Immature natural killer cell (primary cell): ENCODE results near the gene FES. TPM values are rescaled to one million over a fixed set of nuclear protein-coding genes. Genes with fewer than 3 reads are reported as not detected.
A peak's percentile ranks its signal among the peaks of the same experiment; 100 is the strongest.
"Not testable (repeated sequence)": the region's sequence is repeated elsewhere in the genome, so short reads cannot be mapped to it uniquely, and the experiment has no call there.

Source experiments
- DNase-seq, 3 donors: peaks; one replicate each; pipeline ENCODE4 v3.0.0; 2022; ENCODE audit warnings: mixed read lengths in 1 of 3
- H3K27ac Mint-ChIP-seq, 6 donors: one replicate each; pipeline ENCODE4 v1.8.0; 2020; ENCODE audit warnings: mixed read lengths in 6 of 6, mild to moderate bottlenecking in 5 of 6, inconsistent platforms in 4 of 6, moderate library complexity in 3 of 6
- H3K27me3 Mint-ChIP-seq, 3 donors: one replicate each; pipeline ENCODE4 v1.8.0; 2020 to 2021; ENCODE audit warnings: low read depth in 3 of 3, mild to moderate bottlenecking in 3 of 3, mixed read lengths in 3 of 3, moderate library complexity in 3 of 3, inconsistent platforms in 1 of 3
- H3K36me3 Mint-ChIP-seq, 3 donors: one replicate each; pipeline ENCODE4 v1.8.0; 2020; ENCODE audit warnings: mixed read lengths in 3 of 3, inconsistent platforms in 2 of 3, mild to moderate bottlenecking in 2 of 3
- H3K4me1 Mint-ChIP-seq, 2 donors: one replicate each; pipeline ENCODE4 v1.8.0; 2020; ENCODE audit warnings: inconsistent platforms in 2 of 2, mild to moderate bottlenecking in 2 of 2, mixed read lengths in 2 of 2, moderate library complexity in 1 of 2
- H3K4me3 Mint-ChIP-seq, 5 donors: one replicate each; pipeline ENCODE4 v1.8.0; 2020; ENCODE audit warnings: mild to moderate bottlenecking in 5 of 5, mixed read lengths in 5 of 5, inconsistent platforms in 3 of 5, moderate library complexity in 3 of 5
- H3K9me3 Mint-ChIP-seq, 6 donors: one replicate each; pipeline ENCODE4 v1.8.0; 2020; ENCODE audit warnings: mild to moderate bottlenecking in 6 of 6, mixed read lengths in 6 of 6, inconsistent platforms in 4 of 6, moderate library complexity in 3 of 6
- polyA plus RNA-seq, 3 donors: library from polyadenylated mRNA; unstranded; fragments of 300-500 nt; fragmentation: Illumina TruSeq; gene quantifications; one replicate each; pipeline ENCODE4 v1.2.3, GENCODE V29; 2021

The FES gene
- polyA plus RNA-seq, 3 donors from 2014 or later = 28.6 to 73.2 (median 53.5) TPM

GRCh38 chr15:90916461-90916860 is 32.2 kb downstream of the FES start:
- Mint-ChIP-seq H3K36me3 (peaks cover 40 to 59% (median 46%) of the 10 kb centered on the region in 3 donors), H3K9me3 (no peaks in the 10 kb centered on the region), H3K27ac (peak overlapping the region in 2 of 6 donors; percentile 7 to 9), H3K27me3 (peaks cover 0 to 2% (median 0%) of the 10 kb centered on the region in 3 donors), H3K4me3 (no peak overlapping the region), H3K4me1 (no peaks in the 10 kb centered on the region)
- DNase-seq = no peak

GRCh38 chr15:90917569-90917968 is 33.3 kb downstream of the FES start:
- no peaks in the 10 kb centered on the region for H3K9me3 Mint-ChIP-seq
- DNase-seq = no peak
- no peaks in the 10 kb centered on the region for H3K4me1 Mint-ChIP-seq
- no peak overlapping the region for H3K4me3 Mint-ChIP-seq
- peaks cover 0 to 2% (median 0%) of the 10 kb centered on the region in 3 donors for H3K27me3 Mint-ChIP-seq
- H3K27ac Mint-ChIP-seq = peak overlapping the region in 1 of 6 donors; percentile 30
- H3K36me3 Mint-ChIP-seq = peaks cover 37 to 59% (median 49%) of the 10 kb centered on the region in 3 donors

- Mint-ChIP-seq H3K4me3 (no peak overlapping the region), H3K27ac (peak overlapping the region in 1 of 6 donors; percentile 69)
Measured at GRCh38 chr15:90918034-90918788, 33.9 kb downstream of the FES start.

GRCh38 chr15:90918835-90919234 is 34.5 kb downstream of the FES start:
- Mint-ChIP-seq H3K27me3 (peaks cover 0 to 2% (median 0%) of the 10 kb centered on the region in 3 donors), H3K4me3 (no peak overlapping the region), H3K9me3 (no peaks in the 10 kb centered on the region), H3K4me1 (no peaks in the 10 kb centered on the region), H3K27ac (no peak overlapping the region), H3K36me3 (peaks cover 31 to 48% (median 42%) of the 10 kb centered on the region in 3 donors)
- DNase-seq = no peak

More at GRCh38 chr15:90918034-90918788, 33.9 kb downstream of the FES start:
- Mint-ChIP-seq H3K27me3 (peaks cover 0 to 2% (median 0%) of the 10 kb centered on the region in 3 donors), H3K4me1 (no peaks in the 10 kb centered on the region), H3K9me3 (no peaks in the 10 kb centered on the region), H3K36me3 (peaks cover 36 to 54% (median 43%) of the 10 kb centered on the region in 3 donors)
- no peak for DNase-seq

GRCh38 chr15:90921887-90922286 is 37.6 kb downstream of the FES start:
- H3K4me3 Mint-ChIP-seq = no peak overlapping the region
- no peaks in the 10 kb centered on the region for H3K4me1 Mint-ChIP-seq
- peak overlapping the region in 2 of 6 donors; percentile 28 for H3K27ac Mint-ChIP-seq
- H3K27me3 Mint-ChIP-seq = peaks cover 0 to 2% (median 0%) of the 10 kb centered on the region in 3 donors
- H3K9me3 Mint-ChIP-seq = no peaks in the 10 kb centered on the region
- peaks cover 26 to 38% (median 28%) of the 10 kb centered on the region in 3 donors for H3K36me3 Mint-ChIP-seq
- no peak for DNase-seq

- H3K4me1 Mint-ChIP-seq, H3K9me3 Mint-ChIP-seq, H3K27me3 Mint-ChIP-seq, H3K27ac Mint-ChIP-seq, DNase-seq, H3K4me3 Mint-ChIP-seq: not testable (repeated sequence)
- peaks cover 18 to 32% (median 22%) of the 10 kb centered on the region in 3 donors for H3K36me3 Mint-ChIP-seq
Measured at GRCh38 chr15:90922712-90923322, 38.5 kb downstream of the FES start.

- Mint-ChIP-seq H3K27me3 (peaks cover 0 to 3% (median 0%) of the 10 kb centered on the region in 3 donors), H3K4me3 (no peak overlapping the region), H3K4me1 (peaks cover 3 to 10% of the 10 kb centered on the region in 2 donors), H3K27ac (no peak overlapping the region), H3K36me3 (peaks cover 9 to 21% (median 14%) of the 10 kb centered on the region in 3 donors), H3K9me3 (no peaks in the 10 kb centered on the region)
- DNase-seq = no peak
Measured at GRCh38 chr15:90924375-90924774, 40.1 kb downstream of the FES start.

GRCh38 chr15:90926766-90927165 is 42.5 kb downstream of the FES start:
- not testable (repeated sequence) for H3K27ac Mint-ChIP-seq, H3K4me3 Mint-ChIP-seq, H3K9me3 Mint-ChIP-seq

GRCh38 chr15:90928106-90928505 is 43.8 kb downstream of the FES start:
- Mint-ChIP-seq H3K27ac (peak overlapping the region in 3 of 6 donors; percentile 62 to 75 (median 64)), H3K27me3 (peaks cover 0 to 13% (median 9%) of the 10 kb centered on the region in 3 donors), H3K4me3 (peak overlapping the region in 3 of 5 donors; percentile 25 to 68 (median 31)), H3K4me1 (peaks cover 30 to 39% of the 10 kb centered on the region in 2 donors)
- DNase-seq, H3K36me3 Mint-ChIP-seq, H3K9me3 Mint-ChIP-seq: not testable (repeated sequence)

More at GRCh38 chr15:90926766-90927165, 42.5 kb downstream of the FES start:
- H3K36me3 Mint-ChIP-seq, DNase-seq, H3K27me3 Mint-ChIP-seq: not testable (repeated sequence)
- H3K4me1 Mint-ChIP-seq = peaks cover 24 to 31% of the 10 kb centered on the region in 2 donors

GRCh38 chr15:90929246-90930019 is 45.1 kb downstream of the FES start:
- peaks cover 35 to 46% of the 10 kb centered on the region in 2 donors for H3K4me1 Mint-ChIP-seq
- H3K27me3 Mint-ChIP-seq = peaks cover 0 to 16% (median 11%) of the 10 kb centered on the region in 3 donors
- peak overlapping the region; percentile 93 to 98 (median 96) for H3K27ac Mint-ChIP-seq
- no peaks in the 10 kb centered on the region for H3K9me3 Mint-ChIP-seq
- H3K4me3 Mint-ChIP-seq = peak overlapping the region; percentile 92 to 97 (median 95)
- peak in 1 of 3 donors; percentile 4 for DNase-seq
- no peaks in the 10 kb centered on the region for H3K36me3 Mint-ChIP-seq

GRCh38 chr15:90930861-90931574 is 46.7 kb downstream of the FES start:
- Mint-ChIP-seq H3K4me3 (peak overlapping the region; percentile 95 to 97 (median 96)), H3K27me3 (peaks cover 0 to 16% (median 11%) of the 10 kb centered on the region in 3 donors), H3K9me3 (no peaks in the 10 kb centered on the region), H3K4me1 (peaks cover 43 to 55% of the 10 kb centered on the region in 2 donors), H3K27ac (peak overlapping the region; percentile 93 to 98 (median 96)), H3K36me3 (no peaks in the 10 kb centered on the region)
- no peak for DNase-seq

GRCh38 chr15:90931575-90931827 is 47.2 kb downstream of the FES start:
- H3K27ac Mint-ChIP-seq = peak overlapping the region; percentile 93 to 98 (median 96)

More at GRCh38 chr15:90931575-90931827, 47.2 kb downstream of the FES start:
- H3K4me3 Mint-ChIP-seq = peak overlapping the region; percentile 95 to 97 (median 96)
- H3K27me3 Mint-ChIP-seq = peaks cover 0 to 16% (median 11%) of the 10 kb centered on the region in 3 donors
- peaks cover 48 to 60% of the 10 kb centered on the region in 2 donors for H3K4me1 Mint-ChIP-seq
- H3K36me3 Mint-ChIP-seq = no peaks in the 10 kb centered on the region
- no peaks in the 10 kb centered on the region for H3K9me3 Mint-ChIP-seq
- DNase-seq = no peak
